ENCODE data around the gene NPAS2. TPM values are rescaled to one million over a fixed set of nuclear protein-coding genes. Genes with fewer than 3 reads are reported as not detected.

The NPAS2 gene
- total RNA-seq, 4 donors from 2014 or later: 7.7 to 83.2 (median 15.1) TPM

GRCh38 chr2:100803334-100803733 lies 16.6 kb upstream of the NPAS2 start:
- H3K27me3 ChIP-seq: no peaks in the 10 kb centered on the region
- no peak overlapping the region for H3K4me3 ChIP-seq
- whole genome bisulfite sequencing, 2 donors: 51 to 55% methylated on average over 6 of the region's 6 CpGs
- H3K36me3 ChIP-seq: no peaks in the 10 kb centered on the region
- TF ChIP-seq POLR2A (IDR thresholded peaks at IDR 0.05): no peak
- TF ChIP-seq EP300 (IDR thresholded peaks at IDR 0.05): no peak
- no peaks in the 10 kb centered on the region for H3K4me1 ChIP-seq
- no peaks in the 10 kb centered on the region for H3K9me3 ChIP-seq
- no peak for DNase-seq (ENCODE audit: low spot score in 2 of 2)
- no peak overlapping the region for H3K27ac ChIP-seq

- Histone ChIP-seq H3K4me3 (no peak overlapping the region), H3K4me1 (no peaks in the 10 kb centered on the region), H3K36me3 (no peaks in the 10 kb centered on the region), H3K9me3 (no peaks in the 10 kb centered on the region), H3K27me3 (no peaks in the 10 kb centered on the region), H3K27ac (no peak overlapping the region)
- TF ChIP-seq EP300 (IDR thresholded peaks at IDR 0.05): no peak
- no peak for TF ChIP-seq CTCF (IDR thresholded peaks at IDR 0.05)
- TF ChIP-seq POLR2A (IDR thresholded peaks at IDR 0.05): no peak
- DNase-seq (ENCODE audit: low spot score in 2 of 2): no peak
- 87 to 90% methylated on average over 3 of the region's 3 CpGs for WGBS, 2 donors
Observed at GRCh38 chr2:100806550-100806949, 13.4 kb upstream of the NPAS2 start.

GRCh38 chr2:100807707-100808106 lies 12.2 kb upstream of the NPAS2 start:
- 65% methylated on average over 4 of the region's 4 CpGs for WGBS, 2 donors
- Histone ChIP-seq H3K36me3 (no peaks in the 10 kb centered on the region), H3K27me3 (no peaks in the 10 kb centered on the region), H3K4me1 (no peaks in the 10 kb centered on the region), H3K9me3 (no peaks in the 10 kb centered on the region), H3K4me3 (no peak overlapping the region), H3K27ac (no peak overlapping the region)
- no peak for DNase-seq (ENCODE audit: low spot score in 2 of 2)
- TF ChIP-seq POLR2A (IDR thresholded peaks at IDR 0.05) (no peak), EP300 (IDR thresholded peaks at IDR 0.05) (no peak), CTCF (IDR thresholded peaks at IDR 0.05) (no peak)

- 91 to 94% methylated on average over 4 of the region's 4 CpGs for WGBS, 2 donors
- Histone ChIP-seq H3K27ac (no peak overlapping the region), H3K4me1 (no peaks in the 10 kb centered on the region)
Observed at GRCh38 chr2:100808582-100808981, 11.4 kb upstream of the NPAS2 start.

GRCh38 chr2:100809506-100809905 lies 10.4 kb upstream of the NPAS2 start:
- DNase-seq (ENCODE audit: low spot score in 2 of 2): no peak
- H3K4me3 ChIP-seq: no peak overlapping the region
- H3K27ac ChIP-seq: no peak overlapping the region
- H3K4me1 ChIP-seq: no peaks in the 10 kb centered on the region
- 74 to 76% methylated on average over 3 of the region's 3 CpGs for WGBS, 2 donors
- no peaks in the 10 kb centered on the region for H3K36me3 ChIP-seq
- H3K9me3 ChIP-seq: no peaks in the 10 kb centered on the region
- H3K27me3 ChIP-seq: no peaks in the 10 kb centered on the region
- TF ChIP-seq POLR2A (IDR thresholded peaks at IDR 0.05) (no peak), EP300 (IDR thresholded peaks at IDR 0.05) (no peak), CTCF (IDR thresholded peaks at IDR 0.05) (no peak)

More at GRCh38 chr2:100808582-100808981, 11.4 kb upstream of the NPAS2 start:
- Histone ChIP-seq H3K4me3 (no peak overlapping the region), H3K27me3 (no peaks in the 10 kb centered on the region), H3K36me3 (no peaks in the 10 kb centered on the region), H3K9me3 (no peaks in the 10 kb centered on the region)
- no peak for DNase-seq (ENCODE audit: low spot score in 2 of 2)
- TF ChIP-seq EP300 (IDR thresholded peaks at IDR 0.05) (no peak), POLR2A (IDR thresholded peaks at IDR 0.05) (no peak)

GRCh38 chr2:100810603-100811145 lies 9.3 kb upstream of the NPAS2 start:
- Histone ChIP-seq H3K4me3 (no peak overlapping the region), H3K9me3 (no peaks in the 10 kb centered on the region), H3K27ac (no peak overlapping the region), H3K27me3 (no peaks in the 10 kb centered on the region), H3K36me3 (no peaks in the 10 kb centered on the region), H3K4me1 (no peaks in the 10 kb centered on the region)
- WGBS, 2 donors: 90% methylated on average over 5 of the region's 5 CpGs
- TF ChIP-seq CTCF (IDR thresholded peaks at IDR 0.05) (no peak), EP300 (IDR thresholded peaks at IDR 0.05) (no peak), POLR2A (IDR thresholded peaks at IDR 0.05) (no peak)
- DNase-seq (ENCODE audit: low spot score in 2 of 2): no peak

Data from tibial nerve (tissue), 4 donors.